Measurements from ENCODE around the gene KCNN1.

GRCh38 chr19:17948514-17948900 lies 18.4 kb upstream of the KCNN1 start:
- TF ChIP-seq CTCF (IDR thresholded peaks at IDR 0.05; ENCODE audit: low read depth, low read length): no peak
- TF ChIP-seq EZH2phosphoT487 (IDR thresholded peaks at IDR 0.05; ENCODE audit: low read depth): no peak

All from OCI-LY3 (cell line).